ENCODE data around the gene ATP6V1C2.

Gene ATP6V1C2

GRCh38 chr2:10759151-10759714, 37.8 kb downstream of the ATP6V1C2 start:
- WGBS, 2 donors (ENCODE audit: extremely low coverage in 2 of 2, insufficient read length in 2 of 2, insufficient replicate concordance in 1 of 2): no CpG with 5 or more reads among the region's 11 CpGs
- H3K79me1 ChIP-seq (ENCODE audit: low read depth, low read length): no peaks in the 10 kb centered on the region

GRCh38 chr2:10760794-10761504, 39.5 kb downstream of the ATP6V1C2 start:
- Histone ChIP-seq H3K14ac (ENCODE audit: low read length) (no peak overlapping the region), H2BK5ac (ENCODE audit: low read length) (no peak overlapping the region), H3K79me1 (ENCODE audit: low read depth, low read length) (no peaks in the 10 kb centered on the region), H2BK15ac (ENCODE audit: low read length) (no peak overlapping the region), H3K23ac (ENCODE audit: low read depth, low read length, poor library complexity) (peak overlapping the region; percentile 44), H2AFZ (ENCODE audit: low read length) (no peak overlapping the region), H3K9me3 (replicated peaks in 1 of 2; ENCODE audit: control insufficient read depth in 2 of 2, insufficient read depth in 1 of 2, low read depth in 1 of 2, low read length in 2 of 2) (peaks cover 0 to 2% of the 10 kb centered on the region in 2 donors), H3K4ac (ENCODE audit: low read length) (no peak overlapping the region), H4K91ac (ENCODE audit: low read depth, low read length, poor library complexity) (peak overlapping the region; percentile 59), H2BK120ac (ENCODE audit: low read depth, low read length) (no peak overlapping the region), H2BK12ac (ENCODE audit: low read length) (no peak overlapping the region), H2AK5ac (ENCODE audit: low read depth, low read length) (no peak overlapping the region), H3K9ac (ENCODE audit: low read depth, low read length, poor library complexity) (no peak overlapping the region), H3K18ac (ENCODE audit: low read length) (no peak overlapping the region), H4K8ac (ENCODE audit: low read depth, low read length) (no peak overlapping the region), H3K27me3 (ENCODE audit: control insufficient read depth in 3 of 3, insufficient read depth in 3 of 3, low read depth in 1 of 3, low read length in 3 of 3) (peaks cover 0 to 8% (median 0%) of the 10 kb centered on the region in 3 experiments), H3K4me1 (ENCODE audit: control insufficient read depth in 2 of 2, insufficient read depth in 1 of 2, low read depth in 1 of 2, low read length in 2 of 2) (peaks cover 11 to 14% of the 10 kb centered on the region in 2 donors), H3K4me2 (ENCODE audit: insufficient read depth, low read length, poor library complexity, severe bottlenecking) (no peak overlapping the region), H3K36me3 (replicated peaks in 1 of 2; ENCODE audit: control insufficient read depth in 2 of 2, insufficient read depth in 2 of 2, low read length in 2 of 2) (no peaks in the 10 kb centered on the region), H3K4me3 (ENCODE audit: low read length in 2 of 2) (no peak overlapping the region), H3K27ac (replicated peaks; ENCODE audit: low read length) (no peak overlapping the region)
- no peak for DNase-seq (ENCODE audit: low spot score)
- WGBS, 2 donors (ENCODE audit: extremely low coverage in 2 of 2, insufficient read length in 2 of 2, insufficient replicate concordance in 1 of 2): no CpG with 5 or more reads among the region's 13 CpGs

More at GRCh38 chr2:10759151-10759714, 37.8 kb downstream of the ATP6V1C2 start:
- H2BK15ac ChIP-seq (ENCODE audit: low read length): no peak overlapping the region
- no peak overlapping the region for H3K4me3 ChIP-seq (ENCODE audit: low read length in 2 of 2)
- peak overlapping the region; percentile 75 for H2AFZ ChIP-seq (ENCODE audit: low read length)
- H3K9me3 ChIP-seq (replicated peaks in 1 of 2; ENCODE audit: control insufficient read depth in 2 of 2, insufficient read depth in 1 of 2, low read depth in 1 of 2, low read length in 2 of 2): peaks cover 0 to 2% of the 10 kb centered on the region in 2 donors
- H3K23ac ChIP-seq (ENCODE audit: low read depth, low read length, poor library complexity): peak overlapping the region; percentile 81
- H2BK120ac ChIP-seq (ENCODE audit: low read depth, low read length): no peak overlapping the region
- H4K8ac ChIP-seq (ENCODE audit: low read depth, low read length): peak overlapping the region; percentile 7
- peak overlapping the region; percentile 74 for H3K9ac ChIP-seq (ENCODE audit: low read depth, low read length, poor library complexity)
- peaks cover 0 to 4% (median 0%) of the 10 kb centered on the region in 3 experiments for H3K27me3 ChIP-seq (ENCODE audit: control insufficient read depth in 3 of 3, insufficient read depth in 3 of 3, low read depth in 1 of 3, low read length in 3 of 3)
- H3K27ac ChIP-seq (replicated peaks; ENCODE audit: low read length): no peak overlapping the region
- peak overlapping the region; percentile 67 for H3K14ac ChIP-seq (ENCODE audit: low read length)
- peak overlapping the region; percentile 78 for H2AK5ac ChIP-seq (ENCODE audit: low read depth, low read length)
- no peaks in the 10 kb centered on the region for H3K36me3 ChIP-seq (replicated peaks in 1 of 2; ENCODE audit: control insufficient read depth in 2 of 2, insufficient read depth in 2 of 2, low read length in 2 of 2)
- peaks cover 9 to 13% of the 10 kb centered on the region in 2 donors for H3K4me1 ChIP-seq (ENCODE audit: control insufficient read depth in 2 of 2, insufficient read depth in 1 of 2, low read depth in 1 of 2, low read length in 2 of 2)
- no peak overlapping the region for H3K4me2 ChIP-seq (ENCODE audit: insufficient read depth, low read length, poor library complexity, severe bottlenecking)
- H2BK12ac ChIP-seq (ENCODE audit: low read length): no peak overlapping the region
- no peak overlapping the region for H4K91ac ChIP-seq (ENCODE audit: low read depth, low read length, poor library complexity)
- peak overlapping the region; percentile 29 for H3K4ac ChIP-seq (ENCODE audit: low read length)
- no peak overlapping the region for H2BK5ac ChIP-seq (ENCODE audit: low read length)
- no peak for DNase-seq (ENCODE audit: low spot score)
- no peak overlapping the region for H3K18ac ChIP-seq (ENCODE audit: low read length)

- Histone ChIP-seq H3K4me2 (ENCODE audit: insufficient read depth, low read length, poor library complexity, severe bottlenecking) (no peak overlapping the region), H3K4ac (ENCODE audit: low read length) (no peak overlapping the region)
- no CpG with 5 or more reads among the region's 9 CpGs for WGBS, 2 donors (ENCODE audit: extremely low coverage in 2 of 2, insufficient read length in 2 of 2, insufficient replicate concordance in 1 of 2)
Observed at GRCh38 chr2:10761591-10761990, 40.2 kb downstream of the ATP6V1C2 start.

More at GRCh38 chr2:10761591-10761990, 40.2 kb downstream of the ATP6V1C2 start:
- Histone ChIP-seq H3K23ac (ENCODE audit: low read depth, low read length, poor library complexity) (peak overlapping the region; percentile 39), H3K9me3 (replicated peaks in 1 of 2; ENCODE audit: control insufficient read depth in 2 of 2, insufficient read depth in 1 of 2, low read depth in 1 of 2, low read length in 2 of 2) (peaks cover 0 to 2% of the 10 kb centered on the region in 2 donors), H3K4me1 (ENCODE audit: control insufficient read depth in 2 of 2, insufficient read depth in 1 of 2, low read depth in 1 of 2, low read length in 2 of 2) (peaks cover 11 to 14% of the 10 kb centered on the region in 2 donors), H3K27me3 (ENCODE audit: control insufficient read depth in 3 of 3, insufficient read depth in 3 of 3, low read depth in 1 of 3, low read length in 3 of 3) (peaks cover 0 to 8% (median 0%) of the 10 kb centered on the region in 3 experiments), H3K18ac (ENCODE audit: low read length) (no peak overlapping the region), H2AK5ac (ENCODE audit: low read depth, low read length) (no peak overlapping the region), H3K14ac (ENCODE audit: low read length) (no peak overlapping the region), H3K9ac (ENCODE audit: low read depth, low read length, poor library complexity) (no peak overlapping the region), H3K36me3 (replicated peaks in 1 of 2; ENCODE audit: control insufficient read depth in 2 of 2, insufficient read depth in 2 of 2, low read length in 2 of 2) (no peaks in the 10 kb centered on the region), H2BK15ac (ENCODE audit: low read length) (no peak overlapping the region), H4K91ac (ENCODE audit: low read depth, low read length, poor library complexity) (no peak overlapping the region), H4K8ac (ENCODE audit: low read depth, low read length) (no peak overlapping the region), H3K79me1 (ENCODE audit: low read depth, low read length) (no peaks in the 10 kb centered on the region), H2BK5ac (ENCODE audit: low read length) (no peak overlapping the region), H2AFZ (ENCODE audit: low read length) (no peak overlapping the region), H2BK120ac (ENCODE audit: low read depth, low read length) (no peak overlapping the region), H3K4me3 (ENCODE audit: low read length in 2 of 2) (no peak overlapping the region), H2BK12ac (ENCODE audit: low read length) (no peak overlapping the region), H3K27ac (replicated peaks; ENCODE audit: low read length) (no peak overlapping the region)
- no peak for DNase-seq (ENCODE audit: low spot score)

All from neuronal stem cell (in vitro differentiated cells).